Small intestine (tissue), 7 donors: ENCODE results near the gene ATN1. TPM values are rescaled to one million over a fixed set of nuclear protein-coding genes. Genes with fewer than 3 reads are reported as not detected.

Experiments
- DNase-seq, 2 donors: peaks; one replicate each; pipeline versions ENCODE4 v3.0.0 to v3.0.0-alpha.2; 2013
- FAIRE-seq: peaks from 2 replicates; lab custom pipeline; 2012; peaks lifted over from hg19 to GRCh38; lab: Jason Lieb, UNC
- H3K27ac ChIP-seq, 3 donors: one replicate each; pipeline ENCODE4 v1.5.1; 2013; ENCODE audit warnings: low read length in 2 of 3, mild to moderate bottlenecking in 2 of 3, control low read depth in 1 of 3, inconsistent platforms in 1 of 3, low read depth in 1 of 3, moderate library complexity in 1 of 3
- H3K27me3 ChIP-seq, 3 donors: one replicate each; pipeline ENCODE4 v1.6.1; 2013; ENCODE audit warnings: low read length in 3 of 3, inconsistent platforms in 1 of 3; ENCODE audit not compliant: control insufficient read depth in 3 of 3, insufficient read depth in 3 of 3
- H3K36me3 ChIP-seq, 3 donors: one replicate each; pipeline ENCODE4 v1.6.1; 2013; ENCODE audit warnings: low read length in 3 of 3, inconsistent platforms in 1 of 3, low read depth in 1 of 3, mild to moderate bottlenecking in 1 of 3, moderate library complexity in 1 of 3; ENCODE audit not compliant: control insufficient read depth in 3 of 3, insufficient read depth in 2 of 3
- H3K4me1 ChIP-seq, 3 donors: one replicate each; pipeline ENCODE4 v1.6.1; 2013; ENCODE audit warnings: low read length in 2 of 3, inconsistent platforms in 1 of 3, low read depth in 1 of 3, mild to moderate bottlenecking in 1 of 3, moderate library complexity in 1 of 3; ENCODE audit not compliant: control insufficient read depth in 3 of 3, insufficient read depth in 2 of 3
- H3K4me3 ChIP-seq, 3 donors: one replicate each; pipeline ENCODE4 v1.5.1; 2013; ENCODE audit warnings: low read length in 3 of 3, control low read depth in 1 of 3, inconsistent platforms in 1 of 3, low read depth in 1 of 3, mild to moderate bottlenecking in 1 of 3, moderate library complexity in 1 of 3
- H3K9me3 ChIP-seq, 2 donors: one replicate each; pipeline ENCODE4 v1.6.1; 2013; ENCODE audit warnings: low read depth in 1 of 2, low read length in 1 of 2; ENCODE audit not compliant: control insufficient read depth in 2 of 2, insufficient read depth in 1 of 2
- WGBS, 3 donors: extraction: QIAGEN DNeasy Blood & Tissue Kit; methylation state at CpG; one replicate each; pipeline ENCODE4 v1.1.7; 2013; 5-methylcytosine and 5-hydroxymethylcytosine counted together
- polyA plus RNA-seq, 4 donors: library from polyadenylated mRNA; stranded (reverse) in 3 of 4; unstranded in 1 of 4; fragments of 200-250 nt in 3 of 4; fragments of 120-200 nt in 1 of 4; gene quantifications; one replicate each; pipeline versions ENCODE4 v1.2.1 to v1.2.3, GENCODE V29; 2013
- donor health status: healthy with polysubstance abuse.
- donor health status: control.
- donor health status: control.
- donor health status: Bipolar disorder and iron deficiency.
- donor health status: healthy.

Gene ATN1
- polyA plus RNA-seq, 4 donors: 34.0 to 63.3 (median 46.2) TPM

GRCh38 chr12:6958609-6959057, 30.9 kb downstream of the ATN1 start:
- FAIRE-seq (no peak), DNase-seq (no peak)
- WGBS, 3 donors: 59 to 80% (median 65%) methylated on average over 10 of the region's 10 CpGs
- H3K9me3 ChIP-seq: no peaks in the 10 kb centered on the region
- H3K36me3 ChIP-seq: peaks cover 0 to 72% (median 4%) of the 10 kb centered on the region in 3 donors
- H3K27me3 ChIP-seq: no peaks in the 10 kb centered on the region
- peaks cover 0 to 23% (median 0%) of the 10 kb centered on the region in 3 donors for H3K4me1 ChIP-seq
- H3K27ac ChIP-seq: peak overlapping the region; percentile 28 to 83 (median 35)
- H3K4me3 ChIP-seq: peak overlapping the region in 1 of 3 donors; percentile 1

- DNase-seq: peak in 1 of 2 donors; percentile 52
- no peaks in the 10 kb centered on the region for H3K27me3 ChIP-seq
- H3K4me1 ChIP-seq: peaks cover 0 to 21% (median 0%) of the 10 kb centered on the region in 3 donors
- H3K36me3 ChIP-seq: peaks cover 0 to 73% (median 4%) of the 10 kb centered on the region in 3 donors
- 56 to 83% (median 68%) methylated on average over 23 to 24 of the region's 24 CpGs for WGBS, 3 donors
- H3K9me3 ChIP-seq: no peaks in the 10 kb centered on the region
- H3K27ac ChIP-seq: peak overlapping the region; percentile 28 to 83 (median 35)
- FAIRE-seq: no peak
- H3K4me3 ChIP-seq: peak overlapping the region in 1 of 3 donors; percentile 1
Observed at GRCh38 chr12:6959058-6959804, 31.5 kb downstream of the ATN1 start.

GRCh38 chr12:6959805-6960592, 32.2 kb downstream of the ATN1 start:
- DNase-seq: no peak
- no peaks in the 10 kb centered on the region for H3K9me3 ChIP-seq
- no peaks in the 10 kb centered on the region for H3K27me3 ChIP-seq
- peaks cover 0 to 75% (median 4%) of the 10 kb centered on the region in 3 donors for H3K36me3 ChIP-seq
- peaks cover 0 to 27% (median 0%) of the 10 kb centered on the region in 3 donors for H3K4me1 ChIP-seq
- no peak overlapping the region for H3K4me3 ChIP-seq
- WGBS, 3 donors: 88 to 89% (median 88%) methylated on average over 25 to 26 of the region's 26 CpGs
- FAIRE-seq: no peak
- H3K27ac ChIP-seq: peak overlapping the region in 1 of 3 donors; percentile 99

- H3K9me3 ChIP-seq: no peaks in the 10 kb centered on the region
- peaks cover 3 to 73% (median 4%) of the 10 kb centered on the region in 3 donors for H3K36me3 ChIP-seq
- H3K4me1 ChIP-seq: peaks cover 0 to 33% (median 2%) of the 10 kb centered on the region in 3 donors
- FAIRE-seq (no peak), DNase-seq (peak in 1 of 2 donors; percentile 44)
- peak overlapping the region; percentile 98 to 99 (median 98) for H3K27ac ChIP-seq
- H3K27me3 ChIP-seq: no peaks in the 10 kb centered on the region
- WGBS, 3 donors: 71 to 75% (median 74%) methylated on average over 12 to 13 of the region's 13 CpGs
- H3K4me3 ChIP-seq: no peak overlapping the region
Observed at GRCh38 chr12:6960593-6961277, 33.0 kb downstream of the ATN1 start.

GRCh38 chr12:6961278-6961694, 33.5 kb downstream of the ATN1 start:
- Histone ChIP-seq H3K9me3 (no peaks in the 10 kb centered on the region), H3K4me3 (peak overlapping the region in 2 of 3 donors; percentile 74 to 88), H3K4me1 (peaks cover 0 to 39% (median 2%) of the 10 kb centered on the region in 3 donors), H3K27me3 (no peaks in the 10 kb centered on the region), H3K36me3 (peaks cover 3 to 71% (median 5%) of the 10 kb centered on the region in 3 donors), H3K27ac (peak overlapping the region; percentile 98 to 99 (median 98))
- FAIRE-seq (no peak), DNase-seq (peak; percentile 63 to 85)
- WGBS, 3 donors: 5 to 31% (median 7%) methylated on average over 24 of the region's 24 CpGs

- H3K9me3 ChIP-seq: no peaks in the 10 kb centered on the region
- peak overlapping the region in 2 of 3 donors; percentile 74 to 88 for H3K4me3 ChIP-seq
- peak; percentile 79 to 91 for DNase-seq
- WGBS, 3 donors: 3 to 12% (median 5%) methylated on average over 16 of the region's 16 CpGs
- FAIRE-seq: no peak
- H3K27ac ChIP-seq: peak overlapping the region; percentile 98 to 99 (median 98)
- H3K36me3 ChIP-seq: peaks cover 4 to 71% (median 5%) of the 10 kb centered on the region in 3 donors
- H3K27me3 ChIP-seq: no peaks in the 10 kb centered on the region
- H3K4me1 ChIP-seq: peaks cover 0 to 42% (median 2%) of the 10 kb centered on the region in 3 donors
Observed at GRCh38 chr12:6961695-6962284, 34.0 kb downstream of the ATN1 start.

- peak overlapping the region; percentile 98 to 99 (median 98) for H3K27ac ChIP-seq
- peak overlapping the region; percentile 64 to 88 (median 74) for H3K4me3 ChIP-seq
- DNase-seq (peak in 1 of 2 donors; percentile 95), FAIRE-seq (no peak)
- 17 to 47% (median 25%) methylated on average over 22 to 25 of the region's 25 CpGs for WGBS, 3 donors
- no peaks in the 10 kb centered on the region for H3K27me3 ChIP-seq
- H3K36me3 ChIP-seq: peaks cover 5 to 71% (median 7%) of the 10 kb centered on the region in 3 donors
- H3K4me1 ChIP-seq: peaks cover 0 to 49% (median 2%) of the 10 kb centered on the region in 3 donors
- no peaks in the 10 kb centered on the region for H3K9me3 ChIP-seq
Observed at GRCh38 chr12:6962285-6963015, 34.7 kb downstream of the ATN1 start.
